ENCODE measurements around the gene SLC22A4.

SLC22A4 gene

GRCh38 chr5:132378580-132378979, 84.4 kb downstream of the SLC22A4 start:
- DNase-seq, result no peak

- no peak for DNase-seq
Observed at GRCh38 chr5:132380047-132380446, 85.9 kb downstream of the SLC22A4 start.

- DNase-seq, result no peak
Observed at GRCh38 chr5:132380741-132381140, 86.5 kb downstream of the SLC22A4 start.

- no peak for DNase-seq
Observed at GRCh38 chr5:132381614-132382013, 87.4 kb downstream of the SLC22A4 start.

GRCh38 chr5:132383261-132383660, 89.1 kb downstream of the SLC22A4 start:
- DNase-seq, result no peak

GRCh38 chr5:132383984-132384383, 89.8 kb downstream of the SLC22A4 start:
- no peak for DNase-seq

GRCh38 chr5:132384506-132385050, 90.4 kb downstream of the SLC22A4 start:
- DNase-seq, result no peak

- DNase-seq, result no peak
Observed at GRCh38 chr5:132385326-132386105, 91.3 kb downstream of the SLC22A4 start.

GRCh38 chr5:132386644-132387286, 92.6 kb downstream of the SLC22A4 start:
- no peak for DNase-seq

- no peak for DNase-seq
Observed at GRCh38 chr5:132387640-132388117, 93.5 kb downstream of the SLC22A4 start.

GRCh38 chr5:132388244-132389050, 94.3 kb downstream of the SLC22A4 start:
- no peak for DNase-seq

GRCh38 chr5:132389051-132389331, 94.8 kb downstream of the SLC22A4 start:
- DNase-seq, result no peak

GRCh38 chr5:132389585-132390286, 95.5 kb downstream of the SLC22A4 start:
- no peak for DNase-seq

GRCh38 chr5:132391247-132391646, 97.1 kb downstream of the SLC22A4 start:
- DNase-seq, result no peak

- no peak for DNase-seq
Observed at GRCh38 chr5:132391870-132392269, 97.7 kb downstream of the SLC22A4 start.

GRCh38 chr5:132392411-132392810, 98.2 kb downstream of the SLC22A4 start:
- no peak for DNase-seq

- DNase-seq, result no peak
Observed at GRCh38 chr5:132392978-132393825, 99.0 kb downstream of the SLC22A4 start.
